Superior temporal gyrus (tissue), 1 donor: ENCODE data around the gene LPCAT3.

Source experiments
- DNase-seq: peaks from one replicate; pipeline ENCODE4 v3.0.0-alpha.2; 2016; ENCODE audit errors: extremely low spot score

The LPCAT3 gene

GRCh38 chr12:6963791-6964413, 54.4 kb downstream of the LPCAT3 start:
- DNase-seq = no peak

GRCh38 chr12:6963016-6963731, 55.1 kb downstream of the LPCAT3 start:
- no peak for DNase-seq

GRCh38 chr12:6962285-6963015, 55.8 kb downstream of the LPCAT3 start:
- DNase-seq = no peak

- no peak for DNase-seq
Observed at GRCh38 chr12:6961695-6962284, 56.5 kb downstream of the LPCAT3 start.

- no peak for DNase-seq
Observed at GRCh38 chr12:6961278-6961694, 57.0 kb downstream of the LPCAT3 start.

GRCh38 chr12:6960593-6961277, 57.5 kb downstream of the LPCAT3 start:
- no peak for DNase-seq

GRCh38 chr12:6959805-6960592, 58.3 kb downstream of the LPCAT3 start:
- no peak for DNase-seq

GRCh38 chr12:6959058-6959804, 59.0 kb downstream of the LPCAT3 start:
- no peak for DNase-seq

GRCh38 chr12:6958609-6959057, 59.6 kb downstream of the LPCAT3 start:
- DNase-seq = no peak

GRCh38 chr12:6957741-6958608, 60.3 kb downstream of the LPCAT3 start:
- no peak for DNase-seq

GRCh38 chr12:6957151-6957701, 61.0 kb downstream of the LPCAT3 start:
- no peak for DNase-seq

GRCh38 chr12:6956021-6956727, 62.1 kb downstream of the LPCAT3 start:
- no peak for DNase-seq

- no peak for DNase-seq
Observed at GRCh38 chr12:6955108-6956020, 62.9 kb downstream of the LPCAT3 start.

- DNase-seq = no peak
Observed at GRCh38 chr12:6954316-6955107, 63.8 kb downstream of the LPCAT3 start.

GRCh38 chr12:6953442-6954315, 64.6 kb downstream of the LPCAT3 start:
- DNase-seq = no peak
